Panc1 (cell line): ENCODE results near the gene NFKBIZ.

Experiments used
- SIN3A ChIP-seq: IDR thresholded peaks from 2 replicates; pipeline ENCODE4 v1.6.1; 2012; ENCODE audit warnings: low read depth, mild to moderate bottlenecking, low read length, moderate library complexity, borderline replicate concordance; ENCODE audit not compliant: insufficient read depth
- TF ChIP-seq, protein P1 (sequence below): fragments of 450-650 bp; IDR thresholded peaks from 2 replicates; pipeline ENCODE4 v1.5.1; 2017; ENCODE audit warnings: mild to moderate bottlenecking
- TF ChIP-seq, protein P2 (sequence below), 2 experiments: IDR thresholded peaks; 2 replicates each; pipeline ENCODE4 v1.6.1; 2011 to 2012; ENCODE audit warnings: low read depth in 2 of 2, control low read depth in 1 of 2, low read length in 1 of 2, mild to moderate bottlenecking in 1 of 2, moderate library complexity in 1 of 2; ENCODE audit not compliant: insufficient read depth in 1 of 2

DNA sequence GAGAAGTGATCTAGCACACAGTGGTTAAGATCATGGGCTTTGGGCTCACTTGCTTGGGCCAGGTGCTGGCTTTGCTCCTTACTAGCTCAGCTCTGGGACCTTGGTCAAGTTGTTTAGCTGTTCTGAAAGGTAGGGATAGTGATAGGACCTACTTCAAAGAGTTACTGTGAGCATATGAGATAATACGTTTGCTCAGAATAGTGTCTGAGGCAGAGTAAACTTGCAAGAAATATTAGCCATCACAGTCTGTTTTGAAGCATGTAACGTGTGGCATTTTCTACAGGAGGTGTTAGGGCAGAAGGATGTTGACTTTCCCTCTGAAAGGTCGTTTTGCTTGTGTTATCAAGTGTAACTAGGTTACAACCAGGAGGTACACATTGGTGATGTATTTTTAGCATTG lies 34.5 kb upstream of the NFKBIZ start:
- TF ChIP-seq, protein P1, sequence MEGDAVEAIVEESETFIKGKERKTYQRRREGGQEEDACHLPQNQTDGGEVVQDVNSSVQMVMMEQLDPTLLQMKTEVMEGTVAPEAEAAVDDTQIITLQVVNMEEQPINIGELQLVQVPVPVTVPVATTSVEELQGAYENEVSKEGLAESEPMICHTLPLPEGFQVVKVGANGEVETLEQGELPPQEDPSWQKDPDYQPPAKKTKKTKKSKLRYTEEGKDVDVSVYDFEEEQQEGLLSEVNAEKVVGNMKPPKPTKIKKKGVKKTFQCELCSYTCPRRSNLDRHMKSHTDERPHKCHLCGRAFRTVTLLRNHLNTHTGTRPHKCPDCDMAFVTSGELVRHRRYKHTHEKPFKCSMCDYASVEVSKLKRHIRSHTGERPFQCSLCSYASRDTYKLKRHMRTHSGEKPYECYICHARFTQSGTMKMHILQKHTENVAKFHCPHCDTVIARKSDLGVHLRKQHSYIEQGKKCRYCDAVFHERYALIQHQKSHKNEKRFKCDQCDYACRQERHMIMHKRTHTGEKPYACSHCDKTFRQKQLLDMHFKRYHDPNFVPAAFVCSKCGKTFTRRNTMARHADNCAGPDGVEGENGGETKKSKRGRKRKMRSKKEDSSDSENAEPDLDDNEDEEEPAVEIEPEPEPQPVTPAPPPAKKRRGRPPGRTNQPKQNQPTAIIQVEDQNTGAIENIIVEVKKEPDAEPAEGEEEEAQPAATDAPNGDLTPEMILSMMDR = no peak
- TF ChIP-seq, protein P2, sequence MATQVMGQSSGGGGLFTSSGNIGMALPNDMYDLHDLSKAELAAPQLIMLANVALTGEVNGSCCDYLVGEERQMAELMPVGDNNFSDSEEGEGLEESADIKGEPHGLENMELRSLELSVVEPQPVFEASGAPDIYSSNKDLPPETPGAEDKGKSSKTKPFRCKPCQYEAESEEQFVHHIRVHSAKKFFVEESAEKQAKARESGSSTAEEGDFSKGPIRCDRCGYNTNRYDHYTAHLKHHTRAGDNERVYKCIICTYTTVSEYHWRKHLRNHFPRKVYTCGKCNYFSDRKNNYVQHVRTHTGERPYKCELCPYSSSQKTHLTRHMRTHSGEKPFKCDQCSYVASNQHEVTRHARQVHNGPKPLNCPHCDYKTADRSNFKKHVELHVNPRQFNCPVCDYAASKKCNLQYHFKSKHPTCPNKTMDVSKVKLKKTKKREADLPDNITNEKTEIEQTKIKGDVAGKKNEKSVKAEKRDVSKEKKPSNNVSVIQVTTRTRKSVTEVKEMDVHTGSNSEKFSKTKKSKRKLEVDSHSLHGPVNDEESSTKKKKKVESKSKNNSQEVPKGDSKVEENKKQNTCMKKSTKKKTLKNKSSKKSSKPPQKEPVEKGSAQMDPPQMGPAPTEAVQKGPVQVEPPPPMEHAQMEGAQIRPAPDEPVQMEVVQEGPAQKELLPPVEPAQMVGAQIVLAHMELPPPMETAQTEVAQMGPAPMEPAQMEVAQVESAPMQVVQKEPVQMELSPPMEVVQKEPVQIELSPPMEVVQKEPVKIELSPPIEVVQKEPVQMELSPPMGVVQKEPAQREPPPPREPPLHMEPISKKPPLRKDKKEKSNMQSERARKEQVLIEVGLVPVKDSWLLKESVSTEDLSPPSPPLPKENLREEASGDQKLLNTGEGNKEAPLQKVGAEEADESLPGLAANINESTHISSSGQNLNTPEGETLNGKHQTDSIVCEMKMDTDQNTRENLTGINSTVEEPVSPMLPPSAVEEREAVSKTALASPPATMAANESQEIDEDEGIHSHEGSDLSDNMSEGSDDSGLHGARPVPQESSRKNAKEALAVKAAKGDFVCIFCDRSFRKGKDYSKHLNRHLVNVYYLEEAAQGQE (IDR thresholded peaks at IDR 0.05; ENCODE audit: insufficient read depth in 1 of 2, low read depth in 2 of 2, low read length in 1 of 2) = no peak
- TF ChIP-seq SIN3A = no peak
